Body of pancreas (tissue), 4 donors: ENCODE data around the gene C5AR2. TPM values are rescaled to one million over a fixed set of nuclear protein-coding genes. Genes with fewer than 3 reads are reported as not detected.

ENCODE experiments used
- ATAC-seq: fragments of 150-250 bp; one replicate; pipeline ENCODE4 v1.9.1; 2016
- DNase-seq, 4 donors: peaks; one replicate each; pipeline ENCODE4 v3.0.0-alpha.2; 2019
- H3K27ac ChIP-seq, 4 donors: fragments of 200-600 bp; sonication (generic); 1 replicate in 3 of 4; 2 replicates in 1 of 4; pipeline versions ENCODE4 v1.5.1 to v1.6.1; 2016 to 2019; ENCODE audit warnings: mild to moderate bottlenecking in 1 of 4, mixed read lengths in 1 of 4, moderate library complexity in 1 of 4
- H3K27me3 ChIP-seq, 2 donors: fragments of 200-600 bp; sonication (generic); one replicate each; pipeline ENCODE4 v1.6.0; 2016; ENCODE audit warnings: mild to moderate bottlenecking in 1 of 2
- H3K36me3 ChIP-seq, 2 donors: fragments of 200-600 bp; sonication (generic); replicated peaks in 1 of 2; 2 replicates each; pipeline ENCODE4 v1.5.1; 2016; ENCODE audit warnings: low read depth in 2 of 2; ENCODE audit not compliant: insufficient read depth in 1 of 2
- H3K4me1 ChIP-seq: fragments of 200-600 bp; sonication (generic); one replicate; pipeline ENCODE4 v1.6.0; 2016
- H3K4me3 ChIP-seq, 2 donors: fragments of 200-600 bp; sonication (generic); 1 replicate in 1 of 2; 2 replicates in 1 of 2; pipeline ENCODE4 v1.5.1; 2016 to 2019
- H3K9me3 ChIP-seq, 3 donors: fragments of 200-600 bp; sonication (generic); 1 replicate in 2 of 3; 2 replicates in 1 of 3; pipeline ENCODE4 v1.5.1; 2016
- POLR2A ChIP-seq, 3 donors: fragments of 450-650 bp; IDR thresholded peaks; one replicate each; pipeline ENCODE4 v1.6.1; 2016; ENCODE audit warnings: antibody characterized with exemption in 3 of 3, mild to moderate bottlenecking in 2 of 3
- WGBS, 2 donors: methylation state at CpG; one replicate each; pipeline ENCODE4 v1.1.5; 2017; 5-methylcytosine and 5-hydroxymethylcytosine counted together
- intact Hi-C: fragments of 100-400 bp; cut with DNase I; formaldehyde crosslinking; loops from one replicate; pipeline ENCODE4 v1.15.1; 2023
- total RNA-seq, 2 donors: library from RNA; depleted of rRNA; stranded (reverse); fragments of >200 nt; gene quantifications; one replicate each; pipeline ENCODE4 v1.1.0, GENCODE V29; 2016
- TF ChIP-seq, protein P1 (sequence below), 7 experiments: fragments of 450-650 bp in 4 of 7; fragments of 200-600 bp in 3 of 7; sonication (generic) in 3 of 7; IDR thresholded peaks; one replicate each; pipeline ENCODE4 v1.5.1; 2016 to 2019; ENCODE audit warnings: antibody characterized with exemption in 7 of 7

Gene C5AR2
- total RNA-seq, 2 donors from 2014 or later: 0.52 TPM; not detected in 1

DNA sequence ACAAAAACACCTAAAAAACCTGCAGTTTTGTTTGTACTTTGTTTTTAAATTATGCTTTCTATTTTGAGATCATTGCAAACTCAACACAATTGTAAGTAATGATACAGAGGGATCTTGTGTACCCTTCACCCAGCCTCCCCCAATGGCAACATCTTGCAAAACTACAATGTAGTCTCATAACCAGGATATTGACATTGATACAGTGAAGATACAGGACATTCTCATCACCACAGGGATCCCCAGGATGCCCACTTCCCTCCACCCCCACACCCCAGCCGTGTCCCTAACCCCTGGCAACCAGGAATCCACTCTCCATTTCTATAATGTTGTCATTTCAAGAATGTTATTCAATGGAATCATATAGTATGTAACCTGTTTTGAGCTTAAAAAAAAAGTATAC, 10.3 kb upstream of the C5AR2 start:
- H3K27me3 ChIP-seq: no peaks in the 10 kb centered on the region
- no peak overlapping the region for H3K4me3 ChIP-seq
- DNase-seq: no peak
- intact Hi-C loops: no loop called here
- H3K4me1 ChIP-seq: no peaks in the 10 kb centered on the region
- 87 to 93% methylated on average over 1 of the region's 1 CpG for WGBS, 2 donors
- no peaks in the 10 kb centered on the region for H3K9me3 ChIP-seq
- no peak for ATAC-seq
- H3K27ac ChIP-seq: peak overlapping the region in 1 of 4 donors; percentile 52
- TF ChIP-seq POLR2A (IDR thresholded peaks at IDR 0.05): no peak
- TF ChIP-seq, protein P1, sequence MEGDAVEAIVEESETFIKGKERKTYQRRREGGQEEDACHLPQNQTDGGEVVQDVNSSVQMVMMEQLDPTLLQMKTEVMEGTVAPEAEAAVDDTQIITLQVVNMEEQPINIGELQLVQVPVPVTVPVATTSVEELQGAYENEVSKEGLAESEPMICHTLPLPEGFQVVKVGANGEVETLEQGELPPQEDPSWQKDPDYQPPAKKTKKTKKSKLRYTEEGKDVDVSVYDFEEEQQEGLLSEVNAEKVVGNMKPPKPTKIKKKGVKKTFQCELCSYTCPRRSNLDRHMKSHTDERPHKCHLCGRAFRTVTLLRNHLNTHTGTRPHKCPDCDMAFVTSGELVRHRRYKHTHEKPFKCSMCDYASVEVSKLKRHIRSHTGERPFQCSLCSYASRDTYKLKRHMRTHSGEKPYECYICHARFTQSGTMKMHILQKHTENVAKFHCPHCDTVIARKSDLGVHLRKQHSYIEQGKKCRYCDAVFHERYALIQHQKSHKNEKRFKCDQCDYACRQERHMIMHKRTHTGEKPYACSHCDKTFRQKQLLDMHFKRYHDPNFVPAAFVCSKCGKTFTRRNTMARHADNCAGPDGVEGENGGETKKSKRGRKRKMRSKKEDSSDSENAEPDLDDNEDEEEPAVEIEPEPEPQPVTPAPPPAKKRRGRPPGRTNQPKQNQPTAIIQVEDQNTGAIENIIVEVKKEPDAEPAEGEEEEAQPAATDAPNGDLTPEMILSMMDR (IDR thresholded peaks at IDR 0.05): no peak
- no peaks in the 10 kb centered on the region for H3K36me3 ChIP-seq

DNA sequence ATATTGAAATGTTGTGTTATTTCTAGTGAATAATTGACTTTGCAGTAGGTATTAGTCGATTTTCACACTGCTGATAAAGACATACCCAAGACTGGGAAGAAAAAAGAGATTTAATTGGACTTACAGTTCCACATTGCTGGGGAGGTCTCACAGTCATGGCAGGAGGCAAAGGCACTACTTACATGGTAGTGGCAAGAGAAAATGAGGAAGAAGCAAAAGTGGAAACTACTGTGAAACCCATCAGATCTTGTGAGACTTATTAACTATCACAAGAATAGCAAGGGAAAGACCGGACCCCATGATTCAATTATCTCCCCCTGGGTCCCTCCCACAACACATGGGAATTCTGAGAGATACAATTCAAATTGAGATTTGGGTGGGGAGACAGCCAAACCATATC, 9.9 kb upstream of the C5AR2 start:
- Histone ChIP-seq H3K27ac (peak overlapping the region in 1 of 4 donors; percentile 52), H3K4me1 (no peaks in the 10 kb centered on the region), H3K36me3 (no peaks in the 10 kb centered on the region), H3K27me3 (no peaks in the 10 kb centered on the region), H3K9me3 (no peaks in the 10 kb centered on the region), H3K4me3 (no peak overlapping the region)
- 55 to 64% methylated on average over 2 of the region's 2 CpGs for WGBS, 2 donors
- TF ChIP-seq, protein P1 (IDR thresholded peaks at IDR 0.05): no peak
- TF ChIP-seq POLR2A (IDR thresholded peaks at IDR 0.05): peak in 1 of 3 donors; percentile 25
- ATAC-seq (no peak), DNase-seq (no peak)
- intact Hi-C loops: no loop called here

DNA sequence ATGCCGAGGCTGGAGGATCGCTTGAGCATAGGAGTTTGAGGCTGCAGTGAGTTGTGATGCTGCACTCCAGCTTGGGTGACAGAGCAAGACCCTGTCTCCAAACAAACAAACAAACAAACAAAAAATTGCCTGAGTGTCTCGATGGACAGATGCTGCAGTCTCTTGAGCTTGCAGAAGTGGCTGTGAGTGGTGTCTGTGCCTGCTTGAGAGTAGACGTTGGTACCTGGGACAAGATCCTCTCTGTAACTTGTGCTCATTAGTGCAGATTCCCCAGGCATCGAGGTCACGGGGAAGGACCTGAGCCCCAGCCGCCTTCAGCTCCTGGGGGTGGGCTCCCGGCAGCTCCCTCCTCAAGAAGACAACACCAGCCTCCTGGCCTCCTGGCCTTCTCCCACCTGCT, 8.6 kb upstream of the C5AR2 start:
- intact Hi-C loops: no loop called here
- H3K36me3 ChIP-seq: no peaks in the 10 kb centered on the region
- H3K9me3 ChIP-seq: no peaks in the 10 kb centered on the region
- DNase-seq (no peak), ATAC-seq (no peak)
- WGBS, 2 donors: 63 to 67% methylated on average over 4 to 8 of the region's 8 CpGs
- H3K27ac ChIP-seq: peak overlapping the region in 2 of 4 donors; percentile 6 to 58
- TF ChIP-seq, protein P1 (IDR thresholded peaks at IDR 0.05): no peak
- no peak for TF ChIP-seq POLR2A (IDR thresholded peaks at IDR 0.05)
- H3K4me1 ChIP-seq: no peaks in the 10 kb centered on the region
- no peak overlapping the region for H3K4me3 ChIP-seq
- no peaks in the 10 kb centered on the region for H3K27me3 ChIP-seq

DNA sequence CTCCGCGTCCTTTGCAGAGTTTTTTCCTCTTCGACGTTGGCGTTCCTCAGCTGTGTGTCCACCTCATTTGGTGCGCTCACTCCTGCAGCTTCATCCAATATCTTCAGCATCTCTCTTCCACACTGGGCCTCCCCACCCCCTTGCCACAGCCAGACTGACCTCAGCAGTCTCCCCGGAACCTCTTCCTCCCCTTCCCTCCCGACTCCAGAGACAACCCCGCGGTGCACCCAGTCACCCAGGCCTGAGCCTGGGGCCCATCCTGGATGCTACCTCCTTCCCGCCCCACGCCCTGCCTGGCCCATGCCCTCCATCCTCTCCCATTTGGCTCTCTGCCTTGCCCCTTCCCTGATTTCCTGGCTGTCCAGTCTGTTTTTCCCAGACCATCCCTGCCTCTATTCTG, 8.1 kb upstream of the C5AR2 start:
- H3K4me3 ChIP-seq: no peak overlapping the region
- no peak for ATAC-seq
- intact Hi-C loops: no loop called here

DNA sequence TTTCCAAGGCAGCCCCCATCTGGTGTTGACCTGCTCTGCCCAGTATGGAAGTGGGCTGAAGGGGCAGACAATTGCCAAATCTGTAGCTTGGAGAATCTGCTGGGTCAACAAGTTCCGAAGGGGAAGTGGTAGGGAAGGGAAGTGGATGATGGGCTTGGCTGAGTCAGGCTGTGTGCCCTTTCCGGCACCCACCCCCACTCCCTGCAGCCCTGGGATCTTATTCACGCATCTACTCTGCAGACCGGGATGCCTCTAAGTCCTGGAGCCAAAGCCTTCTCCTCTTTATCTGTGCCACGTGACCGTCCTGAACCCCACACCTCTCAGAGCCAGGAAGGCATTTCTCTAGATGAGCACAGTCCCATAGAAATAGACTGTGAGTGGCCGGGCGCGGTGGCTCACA, 7.5 kb upstream of the C5AR2 start:
- intact Hi-C loops: no loop called here
- peak; percentile 12 for ATAC-seq
- DNase-seq: peak in 2 of 4 donors; percentile 13 to 74
- H3K4me1 ChIP-seq: no peaks in the 10 kb centered on the region
- H3K27me3 ChIP-seq: no peaks in the 10 kb centered on the region
- WGBS, 2 donors: 48 to 49% methylated on average over 6 to 9 of the region's 9 CpGs
- no peaks in the 10 kb centered on the region for H3K9me3 ChIP-seq
- H3K36me3 ChIP-seq: no peaks in the 10 kb centered on the region
- H3K4me3 ChIP-seq: no peak overlapping the region
- peak in 1 of 3 donors; percentile 43 for TF ChIP-seq POLR2A (IDR thresholded peaks at IDR 0.05)
- TF ChIP-seq, protein P1 (IDR thresholded peaks at IDR 0.05): no peak
- H3K27ac ChIP-seq: peak overlapping the region in 1 of 4 donors; percentile 58

More for the DNA sequence above, 8.1 kb upstream of the C5AR2 start:
- 73 to 77% methylated on average over 12 of the region's 12 CpGs for WGBS, 2 donors
- Histone ChIP-seq H3K4me1 (no peaks in the 10 kb centered on the region), H3K27me3 (no peaks in the 10 kb centered on the region), H3K27ac (peak overlapping the region in 2 of 4 donors; percentile 6 to 58), H3K9me3 (no peaks in the 10 kb centered on the region), H3K36me3 (no peaks in the 10 kb centered on the region)
- peak in 1 of 4 donors; percentile 42 for DNase-seq
- TF ChIP-seq POLR2A (IDR thresholded peaks at IDR 0.05): no peak
- TF ChIP-seq, protein P1 (IDR thresholded peaks at IDR 0.05): no peak
